Measurements from ENCODE around the gene RYR2. TPM values are rescaled to one million over a fixed set of nuclear protein-coding genes. Genes with fewer than 3 reads are reported as not detected.

Gene RYR2
- total and polyA plus RNA-seq, 9 of the 15 experiments (the other 6 are each of a cell fraction or from before 2014, with no cell fraction given): 0.03 to 0.42 (median 0.14) TPM

- no peaks in the 10 kb centered on the region for H3K9me3 ChIP-seq (replicated peaks; ENCODE audit: control insufficient read depth, insufficient read depth, low read depth, low read length)
- H3K27me3 ChIP-seq (ENCODE audit: control insufficient read depth in 2 of 2, insufficient read depth in 2 of 2, low read length in 2 of 2): no peaks in the 10 kb centered on the region
- no peaks in the 10 kb centered on the region for H3K9me1 ChIP-seq (ENCODE audit: control insufficient read depth, insufficient read depth, low read length)
- intact Hi-C loops (cut with micrococcal nuclease) (loop anchor here (10.0 kb wide), 1 partner anchor 182 kb away; no protein-coding TSS in a partner anchor), in situ Hi-C loops (cut with MboI) (loop anchor here (25.0 kb wide), 3 partner anchors 829 to 1454 kb away; partner anchors contain the start of gene HEATR1)
- H3K4me1 ChIP-seq (replicated peaks in 1 of 2; ENCODE audit: control insufficient read depth in 2 of 2, insufficient read depth in 2 of 2, low read length in 2 of 2): no peaks in the 10 kb centered on the region
- no peak overlapping the region for H3K9ac ChIP-seq (ENCODE audit: insufficient read depth in 1 of 2, low read depth in 2 of 2, low read length in 2 of 2)
- no peak for ATAC-seq
- no peaks in the 10 kb centered on the region for H3K36me3 ChIP-seq (ENCODE audit: control insufficient read depth, insufficient read depth, low read length)
- no peak overlapping the region for H3K4me2 ChIP-seq (ENCODE audit: insufficient read depth, low read length)
- TF ChIP-seq ZNF174 (CRISPR knock-in tag; IDR thresholded peaks at IDR 0.05): no peak
- TF ChIP-seq ZC3H4 (CRISPR knock-in tag; IDR thresholded peaks at IDR 0.05; ENCODE audit: borderline replicate concordance): no peak
- TF ChIP-seq E2F6 (IDR thresholded peaks at IDR 0.05; ENCODE audit: borderline replicate concordance in 1 of 2, extremely low read depth in 1 of 2, insufficient read depth in 1 of 2, insufficient read length in 1 of 2, low read depth in 1 of 2, low read length in 1 of 2, poor library complexity in 1 of 2, severe bottlenecking in 1 of 2): no peak
- H3K4me3 ChIP-seq: no peak overlapping the region
- 3% methylated on average over 14 of the region's 14 CpGs for WGBS (ENCODE audit: insufficient coverage, low coverage, missing lambda C conversion rate)
- ChIA-PET CTCF (ENCODE audit: low intra/inter-chr PET ratio) (no interaction called here), POLR2A (no interaction called here)
- H3K79me2 ChIP-seq (ENCODE audit: control insufficient read depth, insufficient read depth, low read length): no peaks in the 10 kb centered on the region
- no peak overlapping the region for H3K27ac ChIP-seq (ENCODE audit: extremely low read depth, low read depth, low read length)
- no peak for DNase-seq (ENCODE audit: extremely low read depth in 1 of 4, low spot score in 3 of 4)
- no peaks in the 10 kb centered on the region for H4K20me1 ChIP-seq (replicated peaks; ENCODE audit: control insufficient read depth, insufficient read depth, low read length)
- no TSS peak for BruUV-seq (replicated peaks)
- H2AFZ ChIP-seq (ENCODE audit: low read depth, low read length): no peak overlapping the region
- FAIRE-seq: no peak
These were observed 524.6 kb downstream of the RYR2 start for GRCh38 chr1:237566581-237566980.

GRCh38 chr1:237568955-237569354 lies 527.0 kb downstream of the RYR2 start:
- no peak overlapping the region for H3K4me3 ChIP-seq
- no peaks in the 10 kb centered on the region for H3K4me1 ChIP-seq (replicated peaks in 1 of 2; ENCODE audit: control insufficient read depth in 2 of 2, insufficient read depth in 2 of 2, low read length in 2 of 2)
- BruUV-seq (replicated peaks): no TSS peak
- no peak overlapping the region for H3K9ac ChIP-seq (ENCODE audit: insufficient read depth in 1 of 2, low read depth in 2 of 2, low read length in 2 of 2)
- in situ Hi-C loops (cut with MboI) (loop anchor here (25.0 kb wide), 3 partner anchors 832 to 1457 kb away; partner anchors contain the start of gene HEATR1), intact Hi-C loops (cut with micrococcal nuclease) (loop anchor here (10.0 kb wide), 1 partner anchor 184 kb away; no protein-coding TSS in a partner anchor)
- no peaks in the 10 kb centered on the region for H4K20me1 ChIP-seq (replicated peaks; ENCODE audit: control insufficient read depth, insufficient read depth, low read length)
- no peak overlapping the region for H2AFZ ChIP-seq (ENCODE audit: low read depth, low read length)
- H3K79me2 ChIP-seq (ENCODE audit: control insufficient read depth, insufficient read depth, low read length): no peaks in the 10 kb centered on the region
- no peak overlapping the region for H3K27ac ChIP-seq (ENCODE audit: extremely low read depth, low read depth, low read length)
- ChIA-PET POLR2A (interaction anchor here (0.6 kb wide), 1 partner anchor 478 kb away, joined by 3 read pairs; no protein-coding TSS in a partner anchor), CTCF (ENCODE audit: low intra/inter-chr PET ratio) (no interaction called here)
- no peaks in the 10 kb centered on the region for H3K27me3 ChIP-seq (ENCODE audit: control insufficient read depth in 2 of 2, insufficient read depth in 2 of 2, low read length in 2 of 2)
- H3K4me2 ChIP-seq (ENCODE audit: insufficient read depth, low read length): no peak overlapping the region
- FAIRE-seq (no peak), DNase-seq (ENCODE audit: extremely low read depth in 1 of 4, low spot score in 3 of 4) (no peak), ATAC-seq (no peak)
- TF ChIP-seq, protein P1, sequence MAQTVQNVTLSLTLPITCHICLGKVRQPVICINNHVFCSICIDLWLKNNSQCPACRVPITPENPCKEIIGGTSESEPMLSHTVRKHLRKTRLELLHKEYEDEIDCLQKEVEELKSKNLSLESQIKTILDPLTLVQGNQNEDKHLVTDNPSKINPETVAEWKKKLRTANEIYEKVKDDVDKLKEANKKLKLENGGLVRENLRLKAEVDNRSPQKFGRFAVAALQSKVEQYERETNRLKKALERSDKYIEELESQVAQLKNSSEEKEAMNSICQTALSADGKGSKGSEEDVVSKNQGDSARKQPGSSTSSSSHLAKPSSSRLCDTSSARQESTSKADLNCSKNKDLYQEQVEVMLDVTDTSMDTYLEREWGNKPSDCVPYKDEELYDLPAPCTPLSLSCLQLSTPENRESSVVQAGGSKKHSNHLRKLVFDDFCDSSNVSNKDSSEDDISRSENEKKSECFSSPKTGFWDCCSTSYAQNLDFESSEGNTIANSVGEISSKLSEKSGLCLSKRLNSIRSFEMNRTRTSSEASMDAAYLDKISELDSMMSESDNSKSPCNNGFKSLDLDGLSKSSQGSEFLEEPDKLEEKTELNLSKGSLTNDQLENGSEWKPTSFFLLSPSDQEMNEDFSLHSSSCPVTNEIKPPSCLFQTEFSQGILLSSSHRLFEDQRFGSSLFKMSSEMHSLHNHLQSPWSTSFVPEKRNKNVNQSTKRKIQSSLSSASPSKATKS (CRISPR knock-in tag; IDR thresholded peaks at IDR 0.05): no peak
- no peak for TF ChIP-seq ZNF785 (CRISPR knock-in tag; IDR thresholded peaks at IDR 0.05)
- TF ChIP-seq HDAC1 (IDR thresholded peaks at IDR 0.05): no peak
- no peaks in the 10 kb centered on the region for H3K9me1 ChIP-seq (ENCODE audit: control insufficient read depth, insufficient read depth, low read length)
- no peaks in the 10 kb centered on the region for H3K36me3 ChIP-seq (ENCODE audit: control insufficient read depth, insufficient read depth, low read length)
- WGBS (ENCODE audit: insufficient coverage, low coverage, missing lambda C conversion rate): 2% methylated on average over 9 of the region's 9 CpGs
- no peaks in the 10 kb centered on the region for H3K9me3 ChIP-seq (replicated peaks; ENCODE audit: control insufficient read depth, insufficient read depth, low read depth, low read length)
